Right renal pelvis (tissue), 4 donors: ENCODE data around the gene GPC4. TPM values are rescaled to one million over a fixed set of nuclear protein-coding genes. Genes with fewer than 3 reads are reported as not detected.

Experiments
- DNase-seq, 4 donors: peaks; one replicate each; pipeline ENCODE4 v3.0.0-alpha.2; 2013; ENCODE audit warnings: low read depth in 4 of 4, low spot score in 3 of 4, missing footprints in 1 of 4
- polyA plus RNA-seq, 4 donors: library from polyadenylated mRNA; unstranded; fragments of 120-200 nt; gene quantifications; one replicate each; pipeline ENCODE4 v1.2.1, GENCODE V29; 2013; ENCODE audit not compliant: insufficient read length in 4 of 4

GPC4 gene
- polyA plus RNA-seq = 10 to 100 TPM; 20.8 to 25.2 (median 23.3) TPM

DNA sequence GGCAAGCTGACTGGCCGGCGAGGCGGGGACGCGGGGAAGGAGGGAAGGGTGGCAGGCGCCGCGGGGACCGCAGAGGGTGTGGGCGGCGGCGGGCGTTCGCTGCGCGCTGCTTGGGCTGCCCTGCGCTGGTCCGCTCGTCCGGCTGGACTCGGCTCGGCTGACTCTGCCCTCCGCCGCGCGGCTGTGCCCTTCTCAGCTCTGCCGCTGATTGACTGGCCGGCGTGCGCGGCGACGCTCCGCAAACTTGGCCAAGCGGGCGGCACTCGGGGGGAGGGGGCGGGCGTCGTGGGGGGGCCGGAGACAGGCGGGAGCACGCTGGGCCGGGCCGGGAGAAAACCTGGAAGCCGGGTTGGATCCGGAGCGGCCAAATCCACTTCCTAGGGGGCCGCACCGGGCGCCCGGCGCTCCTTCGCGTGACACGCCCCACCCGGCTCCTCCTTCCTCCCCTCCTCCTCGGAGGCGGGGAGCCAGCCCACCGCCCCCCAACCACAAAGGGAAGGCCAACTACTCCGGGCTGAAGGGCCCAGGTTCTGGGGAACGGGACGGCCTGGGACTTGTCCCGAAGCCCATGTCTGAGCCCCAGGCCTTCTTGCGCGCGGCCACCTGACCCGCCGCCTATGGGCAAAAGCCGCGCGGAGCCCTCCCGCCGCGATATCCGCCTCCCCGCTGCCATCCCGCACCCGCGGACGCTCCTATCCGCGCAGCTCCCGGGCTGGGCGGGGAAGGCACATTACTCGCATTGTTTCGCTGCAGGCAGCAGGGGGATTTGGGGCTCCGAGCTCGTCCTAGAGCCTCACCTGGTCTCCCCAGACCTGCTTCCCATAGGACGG is at the start of gene GPC4:
TSS of gene GPC4 (minus strand) at position 214 of the 830 bp plus-strand sequence. CDS start 524 bp downstream, outside the sequence.
- peak in 3 of 4 donors; percentile 31 to 39 (median 36) for DNase-seq

- no peak for DNase-seq
Observed at GRCh38 chrX:133461231-133461630, 45.9 kb upstream of the GPC4 start.

- DNase-seq = no peak
Observed at GRCh38 chrX:133454924-133455323, 39.6 kb upstream of the GPC4 start.

DNA sequence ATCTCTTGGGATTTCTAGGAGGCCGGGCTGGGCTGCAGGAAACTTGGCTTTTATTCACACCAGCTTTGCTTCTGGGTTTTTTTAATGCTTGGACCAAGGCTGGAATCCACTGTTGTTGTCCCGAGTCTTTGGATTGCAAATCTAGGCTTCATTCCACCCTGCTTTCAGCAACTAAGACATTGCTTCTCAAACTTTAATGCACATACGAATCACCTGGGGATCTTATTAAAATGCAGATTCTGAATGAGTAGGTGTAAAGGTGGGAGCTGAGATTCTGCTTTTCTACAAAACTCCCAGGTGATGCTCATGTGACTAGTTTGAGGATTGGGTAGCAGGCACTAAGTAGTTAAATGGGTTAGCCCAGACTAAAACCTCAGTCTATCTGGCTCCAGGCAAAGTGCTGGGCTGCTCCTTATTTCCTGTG is 39.2 kb upstream of the GPC4 start:
- DNase-seq = no peak

DNA sequence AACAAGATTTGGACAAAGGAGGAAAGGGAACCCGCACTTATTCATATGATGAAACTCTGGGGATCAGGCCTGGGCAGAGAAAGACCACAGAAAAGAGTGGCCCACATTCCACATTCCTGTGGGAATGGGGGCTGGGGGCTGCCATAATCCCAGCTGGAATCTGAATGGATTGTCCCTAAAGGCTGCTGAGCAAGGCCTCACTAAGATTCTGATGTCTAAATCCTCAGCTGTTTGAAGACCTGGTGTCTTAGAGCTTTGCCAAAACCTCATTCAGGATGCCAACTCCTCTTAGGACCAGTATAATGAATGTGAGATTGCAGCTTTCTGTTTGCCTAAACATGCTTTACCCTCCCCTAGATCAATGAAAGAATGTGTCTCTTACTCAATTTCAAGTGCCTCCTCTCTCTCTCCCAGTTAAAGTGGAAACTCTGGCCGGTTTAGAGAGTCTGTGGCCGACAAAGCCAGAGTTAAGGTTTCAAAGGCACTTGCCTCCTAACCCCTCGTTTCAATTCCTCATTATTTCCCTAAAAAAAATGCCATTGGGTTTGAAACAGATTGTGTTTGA is 33.3 kb upstream of the GPC4 start:
- DNase-seq = no peak

- DNase-seq = peak in 1 of 4 donors; percentile 13
Observed at GRCh38 chrX:133444952-133445831, 29.9 kb upstream of the GPC4 start.

DNA sequence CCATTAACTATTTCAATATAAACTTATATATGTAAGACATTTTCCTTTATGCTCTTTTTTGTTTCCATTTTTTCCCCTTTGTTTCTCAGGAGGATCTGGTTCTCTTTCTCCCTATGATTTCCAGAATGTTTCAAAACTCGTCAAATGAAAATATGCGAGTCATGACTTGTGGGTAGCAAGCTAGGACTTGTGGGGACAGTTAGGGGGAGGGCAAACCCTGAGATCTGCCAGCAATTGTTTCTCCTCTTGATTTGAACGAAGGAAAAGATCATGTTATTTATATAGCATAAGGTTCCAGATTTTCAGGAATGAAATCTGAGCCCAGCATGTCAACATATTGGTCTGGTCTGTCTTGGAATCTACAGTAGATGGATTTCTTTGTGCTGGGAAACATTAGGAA is 28.9 kb upstream of the GPC4 start:
- no peak for DNase-seq

GRCh38 chrX:133440797-133441163 is 25.5 kb upstream of the GPC4 start:
- no peak for DNase-seq

GRCh38 chrX:133440081-133440796 is 24.9 kb upstream of the GPC4 start:
- no peak for DNase-seq

DNA sequence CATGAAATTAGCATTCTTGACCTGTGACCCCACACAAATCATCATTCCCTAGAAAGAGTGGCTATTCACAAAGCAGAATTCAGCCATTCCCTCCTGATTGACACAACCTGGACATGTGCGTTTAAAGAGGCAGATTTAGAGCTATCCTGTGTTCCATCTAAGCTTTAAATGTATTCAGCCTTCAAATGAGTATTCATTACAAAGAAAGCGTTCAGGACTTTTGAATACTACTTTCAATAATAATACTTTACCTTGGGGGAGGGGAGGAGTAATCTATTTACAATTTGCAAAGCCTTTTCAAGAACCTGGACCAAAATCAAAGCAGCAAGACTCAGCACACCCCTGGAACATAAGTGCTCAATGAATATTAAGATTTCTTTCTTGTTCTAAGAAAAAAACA is 22.5 kb upstream of the GPC4 start:
- no peak for DNase-seq

GRCh38 chrX:133437356-133437755 is 22.1 kb upstream of the GPC4 start:
- no peak for DNase-seq

DNA sequence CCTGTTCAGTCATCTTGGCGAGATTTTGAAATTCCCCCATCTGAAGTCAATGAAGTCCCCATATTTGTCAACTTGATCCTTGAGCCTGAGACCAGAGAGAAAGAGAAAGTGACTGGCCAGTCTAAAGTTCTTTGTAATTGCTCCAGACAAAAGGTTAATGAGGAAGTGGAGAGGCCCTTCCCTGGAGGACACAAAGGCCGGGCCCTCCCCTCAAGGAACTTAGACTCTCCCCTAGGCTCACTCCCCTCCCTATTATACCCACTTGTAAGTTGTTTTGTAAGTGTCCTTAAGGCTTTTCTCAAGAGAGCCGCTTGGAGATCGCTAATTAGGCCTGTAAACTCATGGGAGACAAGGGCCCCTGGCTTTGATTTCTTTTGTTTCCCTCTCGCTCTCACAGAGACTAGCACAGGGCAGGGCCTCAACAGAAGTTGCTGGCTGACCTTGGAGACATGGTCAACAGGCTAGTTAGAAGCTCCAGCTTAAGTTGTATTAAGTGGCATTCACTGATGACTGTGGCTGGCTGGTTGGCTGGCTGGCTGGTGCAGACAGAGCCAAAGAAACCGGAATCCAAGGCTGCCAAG is 20.3 kb upstream of the GPC4 start:
- DNase-seq = no peak

DNA sequence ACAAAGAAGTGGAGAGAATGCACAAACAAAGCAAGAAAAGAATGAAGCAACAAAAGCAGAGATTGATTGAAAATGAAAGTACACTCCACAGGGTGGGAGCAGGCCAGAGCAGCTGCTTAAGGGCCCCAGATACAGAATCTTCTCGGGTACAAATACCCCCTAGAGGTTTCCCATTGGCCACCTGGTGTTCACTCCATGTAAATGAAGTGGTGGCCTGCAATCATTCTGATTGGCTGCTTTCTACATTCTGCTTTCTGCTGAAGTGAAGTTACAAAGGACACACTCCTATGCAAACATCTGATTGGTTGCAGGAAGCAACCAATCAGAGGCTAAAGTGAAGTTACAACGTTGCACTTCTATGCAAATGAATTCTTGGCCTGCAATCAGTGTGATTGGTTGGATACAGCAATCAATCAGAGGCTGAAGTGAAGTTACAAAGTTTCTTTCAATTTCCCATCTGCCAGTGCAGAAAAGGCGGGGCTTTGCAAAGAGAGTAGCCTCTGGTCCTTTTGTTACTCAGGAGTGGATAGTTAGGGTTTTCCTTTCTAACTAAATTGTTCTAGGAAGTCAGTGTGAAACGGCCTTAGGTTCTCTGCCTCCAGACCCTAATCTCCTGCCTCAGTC is 19.0 kb upstream of the GPC4 start:
- no peak for DNase-seq

DNA sequence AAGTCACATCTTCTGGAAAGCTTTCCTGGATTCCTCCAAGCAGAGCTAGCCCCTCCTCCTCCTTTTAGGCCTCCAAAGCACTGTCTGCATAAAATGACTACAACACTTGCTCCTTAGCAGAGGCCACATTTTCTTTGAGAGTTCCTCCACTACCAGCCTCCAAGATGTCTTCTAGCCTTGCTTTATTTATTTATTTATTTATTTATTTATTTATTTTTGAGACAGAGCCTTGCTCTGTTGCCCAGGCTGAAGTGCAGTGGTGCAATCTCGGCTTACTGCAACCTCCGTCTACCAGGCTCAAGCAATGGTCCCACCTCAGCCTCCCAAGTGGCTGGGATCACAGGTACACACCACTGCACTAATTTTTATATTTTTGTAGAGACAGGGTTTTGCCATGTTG is 4.6 kb upstream of the GPC4 start:
- no peak for DNase-seq

- no peak for DNase-seq
Observed at GRCh38 chrX:133418588-133418987, 3.3 kb upstream of the GPC4 start.

- no peak for DNase-seq
Observed at GRCh38 chrX:133417364-133417763, 2.1 kb upstream of the GPC4 start.

DNA sequence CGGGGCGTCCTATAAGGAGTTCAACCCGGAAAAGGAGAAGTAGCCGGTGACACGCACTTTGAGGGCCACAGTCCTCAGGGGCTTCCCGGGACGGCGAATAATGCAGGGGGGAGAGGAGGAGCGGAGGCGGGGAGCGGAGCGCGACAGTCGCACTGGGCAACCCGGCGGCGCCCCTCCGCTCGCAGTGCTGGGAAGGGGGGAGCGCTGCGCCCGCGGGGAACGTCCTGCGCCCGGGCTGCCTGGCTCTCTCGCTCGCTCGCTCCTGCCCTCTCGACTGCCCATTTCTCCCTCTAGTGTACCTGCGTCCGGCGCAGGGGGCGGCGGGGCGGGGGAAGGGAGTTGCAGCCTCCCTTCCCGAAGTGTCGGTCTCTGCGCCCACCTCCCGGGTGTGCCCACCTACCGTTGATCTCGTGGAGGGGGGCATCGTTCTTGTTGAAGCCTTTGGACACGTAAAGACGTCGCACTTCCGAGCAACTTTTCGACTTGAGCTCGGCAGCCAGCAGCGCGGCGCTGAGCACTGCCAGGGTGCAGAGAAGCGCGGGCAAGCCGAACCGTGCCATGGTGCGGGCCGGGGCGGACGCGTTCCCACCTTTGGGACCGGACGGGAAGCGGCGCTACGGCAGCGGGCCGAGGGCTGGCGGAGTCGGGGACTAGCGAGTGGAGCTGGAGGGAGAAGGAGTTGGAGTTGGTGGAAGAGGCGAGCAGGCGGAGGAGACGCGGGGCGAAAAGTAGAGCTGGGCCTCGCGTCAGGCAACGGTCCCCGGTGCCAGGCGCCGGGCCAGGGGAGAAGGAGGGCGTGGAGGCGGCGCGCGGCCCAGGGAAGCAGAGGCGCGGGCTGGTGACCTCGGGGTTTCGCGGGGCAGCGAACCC is 648 bp downstream of the GPC4 start:
- DNase-seq = no peak

DNA sequence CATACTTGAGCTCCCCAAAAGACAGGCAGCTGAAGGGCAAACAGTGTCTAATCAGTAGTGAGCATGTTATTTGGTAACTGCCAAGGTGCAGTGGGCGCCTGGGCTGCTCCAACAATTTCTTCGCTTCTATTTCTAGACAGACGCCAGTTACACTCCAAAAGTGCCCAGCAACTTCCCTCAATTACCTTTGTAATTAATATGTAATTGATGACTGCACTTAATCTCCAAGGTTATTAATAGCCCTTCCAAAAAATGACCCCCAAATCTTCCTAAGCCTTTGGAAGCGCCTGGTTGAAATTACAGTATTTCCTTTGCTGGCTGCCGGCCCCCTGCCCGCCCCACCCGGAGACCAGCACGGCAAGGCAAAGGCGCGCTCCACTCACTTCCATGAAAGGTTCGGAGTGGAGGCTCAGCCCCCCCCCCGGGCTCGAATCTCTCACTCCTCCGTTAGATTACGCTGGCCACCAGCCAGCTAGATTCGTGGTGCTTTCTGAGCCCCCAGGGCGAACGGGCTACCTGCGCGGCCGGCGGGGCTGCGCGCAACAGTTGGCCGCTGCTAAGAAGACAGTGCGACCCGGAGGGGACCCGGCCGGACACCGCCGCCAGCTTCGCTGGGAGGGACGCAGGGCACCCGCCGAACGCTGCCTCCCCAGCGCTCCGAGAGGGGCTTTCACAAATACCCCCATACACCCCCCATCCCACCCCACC is 1.9 kb downstream of the GPC4 start:
- DNase-seq = no peak
